GM23248 (cell line): ENCODE results near the gene ZSCAN18.

Experiments
- EZH2 ChIP-seq: fragments of 200-600 bp; sonication (generic); IDR thresholded peaks from 2 replicates; pipeline ENCODE4 v1.6.1; 2018; ENCODE audit warnings: antibody characterized with exemption, mild to moderate bottlenecking; ENCODE audit not compliant: insufficient read depth, poor library complexity, severe bottlenecking
- EZH2phosphoT487 ChIP-seq: fragments of 200-600 bp; sonication (generic); IDR thresholded peaks from 2 replicates; pipeline ENCODE4 v1.6.1; 2018; ENCODE audit warnings: antibody characterized with exemption, moderate library complexity, mild to moderate bottlenecking, low read depth; ENCODE audit not compliant: insufficient read depth

- TF ChIP-seq EZH2 (no peak), EZH2phosphoT487 (no peak)
Measured at GRCh38 chr19:58091251-58091995, 6.6 kb downstream of the ZSCAN18 start.
